ENCODE results near the gene C11orf42. TPM values are rescaled to one million over a fixed set of nuclear protein-coding genes. Genes with fewer than 3 reads are reported as not detected.

C11orf42 gene
- total RNA-seq, 4 donors from 2014 or later: not detected

- Histone ChIP-seq H3K4me3 (replicated peaks in 1 of 3) (no peak overlapping the region), H3K9me3 (no peaks in the 10 kb centered on the region), H3K27ac (no peak overlapping the region), H3K4me1 (no peaks in the 10 kb centered on the region), H3K27me3 (no peaks in the 10 kb centered on the region), H3K36me3 (no peaks in the 10 kb centered on the region)
- WGBS, 2 donors: 62 to 75% methylated on average over 1 of the region's 1 CpG
- intact Hi-C loops (cut with DNase I): no loop called here
- no peak for TF ChIP-seq POLR2A (IDR thresholded peaks at IDR 0.05)
- no peak for TF ChIP-seq CTCF (IDR thresholded peaks at IDR 0.05)
- DNase-seq: no peak
Observed at GRCh38 chr11:6194065-6194581, 11.2 kb upstream of the C11orf42 start.

GRCh38 chr11:6196396-6196795 lies 9.0 kb upstream of the C11orf42 start:
- Histone ChIP-seq H3K36me3 (no peaks in the 10 kb centered on the region), H3K27ac (no peak overlapping the region), H3K4me3 (replicated peaks in 1 of 3) (no peak overlapping the region), H3K9me3 (no peaks in the 10 kb centered on the region), H3K27me3 (no peaks in the 10 kb centered on the region), H3K4me1 (no peaks in the 10 kb centered on the region)
- no peak for DNase-seq
- no peak for TF ChIP-seq CTCF (IDR thresholded peaks at IDR 0.05)
- no peak for TF ChIP-seq POLR2A (IDR thresholded peaks at IDR 0.05)
- intact Hi-C loops (cut with DNase I): no loop called here
- 48 to 55% methylated on average over 4 of the region's 4 CpGs for WGBS, 2 donors

GRCh38 chr11:6197466-6198200 lies 7.7 kb upstream of the C11orf42 start:
- no peaks in the 10 kb centered on the region for H3K9me3 ChIP-seq
- WGBS, 2 donors: 80 to 82% methylated on average over 4 of the region's 4 CpGs
- no peaks in the 10 kb centered on the region for H3K4me1 ChIP-seq
- H3K4me3 ChIP-seq (replicated peaks in 1 of 3): no peak overlapping the region
- H3K36me3 ChIP-seq: no peaks in the 10 kb centered on the region
- intact Hi-C loops (cut with DNase I): no loop called here
- no peak for TF ChIP-seq CTCF (IDR thresholded peaks at IDR 0.05)
- no peak for TF ChIP-seq POLR2A (IDR thresholded peaks at IDR 0.05)
- no peaks in the 10 kb centered on the region for H3K27me3 ChIP-seq
- DNase-seq: no peak
- H3K27ac ChIP-seq: no peak overlapping the region

DNA sequence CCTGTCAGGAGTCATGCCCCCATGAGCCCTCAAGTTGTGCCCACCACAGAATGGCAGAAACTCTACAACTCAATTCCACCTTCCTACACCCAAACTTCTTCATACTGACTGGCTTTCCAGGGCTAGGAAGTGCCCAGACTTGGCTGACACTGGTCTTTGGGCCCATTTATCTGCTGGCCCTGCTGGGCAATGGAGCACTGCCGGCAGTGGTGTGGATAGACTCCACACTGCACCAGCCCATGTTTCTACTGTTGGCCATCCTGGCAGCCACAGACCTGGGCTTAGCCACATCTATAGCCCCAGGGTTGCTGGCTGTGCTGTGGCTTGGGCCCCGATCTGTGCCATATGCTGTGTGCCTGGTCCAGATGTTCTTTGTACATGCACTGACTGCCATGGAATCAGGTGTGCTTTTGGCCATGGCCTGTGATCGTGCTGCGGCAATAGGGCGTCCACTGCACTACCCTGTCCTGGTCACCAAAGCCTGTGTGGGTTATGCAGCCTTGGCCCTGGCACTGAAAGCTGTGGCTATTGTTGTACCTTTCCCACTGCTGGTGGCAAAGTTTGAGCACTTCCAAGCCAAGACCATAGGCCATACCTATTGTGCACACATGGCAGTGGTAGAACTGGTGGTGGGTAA lies 6.1 kb upstream of the C11orf42 start, which contains the start of gene OR52W1:
OR52W1 (plus strand) TSS at position 51 of the 637 bp plus-strand sequence; CDS start at position 51, 0 bp downstream.
- 98 to 100% methylated on average over 3 to 5 of the region's 5 CpGs for WGBS, 2 donors
- Histone ChIP-seq H3K36me3 (no peaks in the 10 kb centered on the region), H3K4me3 (replicated peaks in 1 of 3) (no peak within 1 kb of the TSS), H3K4me1 (no peaks in the 10 kb centered on the region), H3K27me3 (no peaks in the 10 kb centered on the region), H3K9me3 (no peaks in the 10 kb centered on the region), H3K27ac (no peak within 1 kb of the TSS)
- DNase-seq: no peak
- TF ChIP-seq POLR2A (IDR thresholded peaks at IDR 0.05) (no peak), CTCF (IDR thresholded peaks at IDR 0.05) (no peak)
- intact Hi-C loops (cut with DNase I): no loop called here

GRCh38 chr11:6200975-6201374 lies 4.4 kb upstream of the C11orf42 start:
- intact Hi-C loops (cut with DNase I): no loop called here
- H3K4me1 ChIP-seq: no peaks in the 10 kb centered on the region
- H3K27ac ChIP-seq: no peak overlapping the region
- TF ChIP-seq CTCF (IDR thresholded peaks at IDR 0.05) (no peak), POLR2A (IDR thresholded peaks at IDR 0.05) (no peak)
- 72 to 87% methylated on average over 4 of the region's 4 CpGs for WGBS, 2 donors
- no peaks in the 10 kb centered on the region for H3K27me3 ChIP-seq
- no peaks in the 10 kb centered on the region for H3K9me3 ChIP-seq
- H3K4me3 ChIP-seq (replicated peaks in 1 of 3): no peak overlapping the region
- peaks cover 0 to 4% of the 10 kb centered on the region in 2 donors for H3K36me3 ChIP-seq
- no peak for DNase-seq
